Fibroblast of the aortic adventitia (primary cell): Measurements from ENCODE around the gene E2F6. TPM values are rescaled to one million over a fixed set of nuclear protein-coding genes. Genes with fewer than 3 reads are reported as not detected.

Experiments
- DNase-seq: peaks from one replicate; pipeline ENCODE4 v3.0.0-alpha.2; 2010; ENCODE audit warnings: low read depth
- H3K4me3 ChIP-seq: 2 replicates; pipeline ENCODE4 v1.5.1; 2011; ENCODE audit warnings: low read depth, mild to moderate bottlenecking, control low read depth, low read length, moderate library complexity
- CTCF ChIP-seq: IDR thresholded peaks from 2 replicates; pipeline ENCODE4 v1.5.1; 2011; ENCODE audit warnings: mild to moderate bottlenecking, low read length, control low read depth, inconsistent platforms; ENCODE audit not compliant: insufficient read depth
- total RNA-seq: library from RNA; depleted of rRNA; stranded (reverse); fragments of >200 nt; gene quantifications from 2 replicates; pipeline ENCODE4 v1.2.3, GENCODE V29; 2012; ENCODE audit warnings: low replicate concordance

The E2F6 gene
- total RNA-seq, 1 donor = 11.3 TPM

- no peak for DNase-seq
- peak; percentile 40 for TF ChIP-seq CTCF
- no peak overlapping the region for H3K4me3 ChIP-seq
These were observed 47.9 kb downstream of the E2F6 start for GRCh38 chr2:11417946-11418585.

- no peak for DNase-seq
- TF ChIP-seq CTCF = no peak
These were observed 49.0 kb downstream of the E2F6 start for GRCh38 chr2:11416931-11417330.

GRCh38 chr2:11416186-11416585 is 49.8 kb downstream of the E2F6 start:
- TF ChIP-seq CTCF = no peak
- DNase-seq = no peak
- H3K4me3 ChIP-seq = no peak overlapping the region

More at GRCh38 chr2:11416931-11417330, 49.0 kb downstream of the E2F6 start:
- H3K4me3 ChIP-seq = no peak overlapping the region

- H3K4me3 ChIP-seq = no peak overlapping the region
- DNase-seq = no peak
- no peak for TF ChIP-seq CTCF
These were observed 51.4 kb downstream of the E2F6 start for GRCh38 chr2:11414372-11415124.

- no peak for DNase-seq
- TF ChIP-seq CTCF = no peak
- H3K4me3 ChIP-seq = peak overlapping the region; percentile 6
These were observed 53.5 kb downstream of the E2F6 start for GRCh38 chr2:11412449-11412810.

- H3K4me3 ChIP-seq = peak overlapping the region; percentile 57
- peak; percentile 76 for DNase-seq
These were observed 54.1 kb downstream of the E2F6 start for GRCh38 chr2:11411768-11412448.

More at GRCh38 chr2:11411768-11412448, 54.1 kb downstream of the E2F6 start:
- peak; percentile 88 for TF ChIP-seq CTCF
